GM21723 (cell line): ENCODE results near the gene EIF5AL1.
"Not testable (repeated sequence)": the region's sequence is repeated elsewhere in the genome, so short reads cannot be mapped to it uniquely, and the experiment has no call there.

Experiments used
- ATAC-seq: cut with Tn5 transposase; IDR thresholded peaks from one replicate; pipeline ENCODE4 v1.9.1; 2021; ENCODE audit warnings: mild to moderate bottlenecking, moderate library complexity; ENCODE audit not compliant: unreplicated experiment

The EIF5AL1 gene

GRCh38 chr10:79509306-79509933 lies 2.9 kb upstream of the EIF5AL1 start:
- peak; percentile 52 for ATAC-seq

- not testable (repeated sequence) for ATAC-seq
Measured at GRCh38 chr10:79509934-79510508, 2.3 kb upstream of the EIF5AL1 start.

GRCh38 chr10:79516532-79517205 lies 4.3 kb downstream of the EIF5AL1 start:
- ATAC-seq, result not testable (repeated sequence)

DNA sequence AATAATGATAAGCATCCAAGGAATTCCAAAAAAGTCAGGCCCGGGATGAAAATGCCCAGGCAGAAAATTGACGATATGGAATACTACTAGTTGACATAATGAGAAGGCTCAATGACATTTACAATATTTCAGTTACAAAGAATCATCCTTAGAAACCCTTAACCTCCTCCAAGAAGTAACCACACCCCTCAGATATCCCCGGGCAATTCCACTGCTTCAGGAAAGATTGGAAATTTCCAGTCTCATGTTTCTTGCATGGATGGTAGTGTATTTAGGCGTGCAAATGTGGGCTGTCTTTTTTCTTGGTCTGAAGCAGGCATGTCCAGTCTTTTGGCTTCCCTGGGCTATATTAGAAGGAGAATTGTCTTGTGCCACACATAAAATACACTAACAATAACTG lies 5.2 kb downstream of the EIF5AL1 start:
- not testable (repeated sequence) for ATAC-seq

- not testable (repeated sequence) for ATAC-seq
Measured at GRCh38 chr10:79521751-79522150, 9.4 kb downstream of the EIF5AL1 start.

DNA sequence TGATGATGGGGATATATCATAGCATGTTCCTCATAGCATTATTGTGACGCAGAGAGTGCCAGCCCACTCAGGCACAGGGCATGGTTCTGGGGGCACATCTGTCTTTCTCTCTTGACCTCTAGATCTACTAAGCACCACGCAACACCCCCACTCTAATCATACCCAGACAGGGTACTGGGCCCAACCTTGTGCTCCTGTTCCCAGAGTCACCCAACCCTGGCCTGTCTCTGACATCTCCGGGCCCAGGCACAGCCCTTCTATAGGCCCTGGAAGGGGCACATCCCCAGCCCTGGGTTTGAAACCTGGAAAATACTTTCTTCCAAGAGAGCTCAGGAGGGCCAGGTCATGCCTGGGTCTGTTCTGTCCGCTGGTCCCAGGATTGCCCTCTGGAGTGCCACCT lies 10.1 kb downstream of the EIF5AL1 start:
- not testable (repeated sequence) for ATAC-seq

- ATAC-seq, result not testable (repeated sequence)
Measured at GRCh38 chr10:79523157-79523853, 11.0 kb downstream of the EIF5AL1 start.

- ATAC-seq, result peak; percentile 87
Measured at GRCh38 chr10:79525049-79525710, 12.8 kb downstream of the EIF5AL1 start.

DNA sequence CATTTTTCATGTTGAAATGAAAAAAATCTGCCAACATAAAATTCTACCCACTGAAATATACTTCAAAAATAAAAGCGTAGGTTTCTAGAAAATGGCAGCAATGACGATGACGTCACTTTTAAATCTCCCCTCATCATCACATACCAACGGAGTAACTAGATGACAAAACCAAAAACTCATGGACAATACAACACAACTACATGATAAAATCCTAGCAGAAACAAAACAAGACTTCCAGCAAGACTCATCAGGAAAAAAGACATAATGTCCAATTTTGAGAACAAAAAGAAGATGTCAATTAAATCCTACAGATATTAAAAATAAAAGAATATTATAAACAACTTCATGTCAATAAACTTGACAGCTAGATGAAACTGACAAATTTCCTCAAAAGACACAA lies 15.9 kb downstream of the EIF5AL1 start:
- not testable (repeated sequence) for ATAC-seq

- not testable (repeated sequence) for ATAC-seq
Measured at GRCh38 chr10:79533142-79533902, 21.0 kb downstream of the EIF5AL1 start.

- ATAC-seq, result not testable (repeated sequence)
Measured at GRCh38 chr10:79533903-79534175, 21.5 kb downstream of the EIF5AL1 start.

- ATAC-seq, result not testable (repeated sequence)
Measured at GRCh38 chr10:79538311-79538710, 26.0 kb downstream of the EIF5AL1 start.

DNA sequence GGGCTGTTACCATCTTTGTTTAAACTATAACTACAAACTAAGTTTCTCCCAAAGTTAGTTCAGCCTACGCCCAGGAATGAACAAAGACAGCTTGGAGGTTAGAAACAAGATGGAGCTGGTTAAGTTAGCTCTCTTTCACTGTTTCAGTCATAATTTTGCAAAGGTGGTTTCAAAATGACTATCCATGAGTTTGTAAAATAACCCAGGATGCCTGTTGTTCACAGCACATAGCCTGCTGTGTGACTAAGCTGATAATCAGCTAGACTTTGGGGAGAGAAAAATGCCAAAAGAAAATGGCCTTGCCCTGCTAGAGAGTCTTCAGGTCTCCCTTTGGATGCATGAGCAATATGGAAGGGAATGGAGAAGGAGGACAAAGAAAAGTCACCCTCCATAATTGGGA lies 28.6 kb downstream of the EIF5AL1 start:
- peak; percentile 88 for ATAC-seq

GRCh38 chr10:79542626-79543025 lies 30.3 kb downstream of the EIF5AL1 start:
- ATAC-seq, result no peak

DNA sequence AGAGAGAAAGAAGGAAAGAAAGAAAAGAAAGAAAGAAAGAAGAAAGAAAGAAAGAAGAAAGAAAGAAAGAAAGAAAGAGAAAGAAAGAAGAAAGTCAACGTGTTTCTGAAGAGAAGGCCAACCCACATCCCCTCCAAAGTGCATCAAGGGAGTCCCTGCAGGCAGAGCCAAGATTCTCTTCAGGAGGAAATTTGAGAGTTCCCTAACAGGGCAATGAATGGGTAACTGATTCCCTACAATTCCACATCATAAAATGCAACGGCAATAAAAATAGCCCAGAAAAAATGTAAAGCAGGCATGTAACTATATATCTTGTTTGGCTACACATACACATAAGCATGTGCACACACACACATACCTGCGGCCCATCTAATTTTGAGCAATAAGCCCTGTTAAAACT lies 32.1 kb downstream of the EIF5AL1 start:
- ATAC-seq, result not testable (repeated sequence)

GRCh38 chr10:79544926-79545659 lies 32.8 kb downstream of the EIF5AL1 start:
- not testable (repeated sequence) for ATAC-seq

DNA sequence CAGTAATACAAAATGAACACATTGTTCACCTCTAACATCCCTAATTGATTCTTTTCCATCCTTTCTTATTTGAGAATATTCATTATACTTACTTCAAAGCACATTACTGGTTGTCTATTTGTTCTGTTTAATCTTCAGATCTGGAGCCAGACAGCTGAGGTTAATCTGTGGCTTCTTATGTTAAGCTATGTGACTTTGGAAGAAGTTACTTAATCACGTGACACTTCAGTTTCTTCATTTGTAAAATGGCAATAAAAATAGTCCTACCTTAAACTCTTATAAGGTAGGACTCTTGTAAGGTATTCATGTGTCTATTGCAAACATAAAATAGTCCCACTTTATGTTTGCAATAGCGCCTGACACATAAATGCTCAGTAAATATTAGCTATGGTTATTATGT lies 34.8 kb downstream of the EIF5AL1 start:
- ATAC-seq, result not testable (repeated sequence)

GRCh38 chr10:79547973-79548372 lies 35.6 kb downstream of the EIF5AL1 start:
- ATAC-seq, result no peak

- ATAC-seq, result no peak
Measured at GRCh38 chr10:79552143-79552542, 39.8 kb downstream of the EIF5AL1 start.
